ENCODE results near the gene C1orf105.
"Not testable (repeated sequence)": the region's sequence is repeated elsewhere in the genome, so short reads cannot be mapped to it uniquely, and the experiment has no call there.

Gene C1orf105

GRCh38 chr1:172427191-172427590, 6.7 kb downstream of the C1orf105 start:
- DNase-seq (ENCODE audit: low read depth), result no peak

GRCh38 chr1:172429331-172430127, 9.0 kb downstream of the C1orf105 start:
- DNase-seq (ENCODE audit: low read depth), result no peak

- no peak for DNase-seq (ENCODE audit: low read depth)
Observed at GRCh38 chr1:172430128-172430454, 9.6 kb downstream of the C1orf105 start.

GRCh38 chr1:172431204-172431603, 10.7 kb downstream of the C1orf105 start:
- no peak for DNase-seq (ENCODE audit: low read depth)

- no peak for DNase-seq (ENCODE audit: low read depth)
Observed at GRCh38 chr1:172431721-172432192, 11.3 kb downstream of the C1orf105 start.

- not testable (repeated sequence) for DNase-seq (ENCODE audit: low read depth)
Observed at GRCh38 chr1:172437183-172437582, 16.7 kb downstream of the C1orf105 start.

GRCh38 chr1:172442404-172442803, 21.9 kb downstream of the C1orf105 start:
- no peak for DNase-seq (ENCODE audit: low read depth)

GRCh38 chr1:172442843-172443565, 22.5 kb downstream of the C1orf105 start:
- no peak for DNase-seq (ENCODE audit: low read depth)

GRCh38 chr1:172443666-172444453, 23.4 kb downstream of the C1orf105 start, which contains the start of gene PIGC:
Gene PIGC (minus strand): TSS chr1:172444069. CDS start chr1:172442622, 1,447 bp downstream.
- DNase-seq (ENCODE audit: low read depth), result peak; percentile 87

GRCh38 chr1:172446547-172446946, 26.1 kb downstream of the C1orf105 start:
- DNase-seq (ENCODE audit: low read depth), result no peak

GRCh38 chr1:172447641-172448040, 27.2 kb downstream of the C1orf105 start:
- no peak for DNase-seq (ENCODE audit: low read depth)

GRCh38 chr1:172448995-172449584, 28.6 kb downstream of the C1orf105 start:
- no peak for DNase-seq (ENCODE audit: low read depth)

- DNase-seq (ENCODE audit: low read depth), result no peak
Observed at GRCh38 chr1:172449585-172450523, 29.4 kb downstream of the C1orf105 start.

GRCh38 chr1:172450524-172450885, 30.0 kb downstream of the C1orf105 start:
- DNase-seq (ENCODE audit: low read depth), result no peak

GRCh38 chr1:172451002-172451443, 30.5 kb downstream of the C1orf105 start:
- no peak for DNase-seq (ENCODE audit: low read depth)

- DNase-seq (ENCODE audit: low read depth), result no peak
Observed at GRCh38 chr1:172452536-172453152, 32.2 kb downstream of the C1orf105 start.

- DNase-seq (ENCODE audit: low read depth), result no peak
Observed at GRCh38 chr1:172453153-172453545, 32.7 kb downstream of the C1orf105 start.

GRCh38 chr1:172453607-172454006, 33.1 kb downstream of the C1orf105 start:
- no peak for DNase-seq (ENCODE audit: low read depth)

- no peak for DNase-seq (ENCODE audit: low read depth)
Observed at GRCh38 chr1:172455451-172455850, 35.0 kb downstream of the C1orf105 start.

- no peak for DNase-seq (ENCODE audit: low read depth)
Observed at GRCh38 chr1:172456344-172456769, 35.9 kb downstream of the C1orf105 start.

All from activated T-cell treated with anti-CD3 and anti-CD28 coated beads for 48 hours (primary cell).